GM21619 (cell line): ENCODE results near the gene HOXA6.
A peak's percentile ranks its signal among the peaks of the same experiment; 100 is the strongest.

ENCODE experiments used
- ATAC-seq: cut with Tn5 transposase; IDR thresholded peaks from one replicate; pipeline ENCODE4 v1.9.1; 2021; ENCODE audit not compliant: unreplicated experiment

HOXA6 gene

GRCh38 chr7:27099453-27100370, 47.9 kb downstream of the HOXA6 start:
- no peak for ATAC-seq

GRCh38 chr7:27098578-27099451, 48.8 kb downstream of the HOXA6 start:
- no peak for ATAC-seq

GRCh38 chr7:27097686-27098577, 49.6 kb downstream of the HOXA6 start:
- ATAC-seq: no peak

- no peak for ATAC-seq
Observed at GRCh38 chr7:27096768-27097514, 50.6 kb downstream of the HOXA6 start.

- ATAC-seq: peak; percentile 91
Observed at GRCh38 chr7:27095897-27096767, 51.4 kb downstream of the HOXA6 start, which contains the start of gene HOXA1. HOXA1 (minus strand) TSS chr7:27096000; CDS start chr7:27095912, 88 bp downstream.
